HCT116 (cell line): ENCODE results near the gene ZBTB21. TPM values are rescaled to one million over a fixed set of nuclear protein-coding genes. Genes with fewer than 3 reads are reported as not detected.

ENCODE experiments used
- ATAC-seq: fragments of 200-7000 bp; cut with Tn5 transposase; 2 replicates; pipeline ENCODE4 v1.9.1; 2020; ENCODE audit warnings: mild to moderate bottlenecking, moderate library complexity
- BruUV-seq: library from RNA; stranded (reverse); fragments of 400-500 nt; replicated peaks from 2 replicates; lab custom pipeline; 2021; lab: Mats Ljungman, UMichigan
- CTCF ChIA-PET: fragments of 300-600 bp; sonication (Branson Sonifier 250); formaldehyde crosslinking; loops from one replicate; lab custom pipeline; 2021; ENCODE audit warnings: antibody characterized with exemption; lab: Charles Lee
- POLR2A ChIA-PET: fragments of 300-600, 350-600 bp; sonication (Branson Sonifier 250); formaldehyde crosslinking; loops from one replicate; lab custom pipeline; 2021; ENCODE audit warnings: antibody characterized with exemption; lab: Charles Lee
- RAD21 ChIA-PET, 2 experiments: fragments of 300-600 bp; sonication (Branson Sonifier 250); formaldehyde crosslinking; loops; one replicate each; lab custom pipeline; 2023; ENCODE audit warnings: low total read pairs in 2 of 2; ENCODE audit not compliant: uncharacterized antibody in 2 of 2, unreplicated experiment in 2 of 2, low non-redundant PET in 1 of 2; lab: Charles Lee
- DNase-seq: peaks from one replicate; pipeline ENCODE4 v3.0.0-alpha.2; 2010; ENCODE audit warnings: low read depth, low spot score
- H2AFZ ChIP-seq: fragments of 200-600 bp; shearing (Covaris generic), sonication (generic); 2 replicates; pipeline ENCODE4 v1.6.1; 2017; ENCODE audit warnings: low read depth, mixed run types, mixed read lengths, antibody characterized with exemption, low read length; ENCODE audit not compliant: poor library complexity, severe bottlenecking
- H3K27ac ChIP-seq: 2 replicates; pipeline ENCODE4 v1.5.1; 2012; ENCODE audit warnings: low read depth, low read length
- H3K27me3 ChIP-seq: fragments of 200-600 bp; sonication (generic); 2 replicates; pipeline ENCODE4 v1.6.1; 2016; ENCODE audit warnings: mixed run types, low read length, mixed read lengths; ENCODE audit not compliant: insufficient read depth
- H3K36me3 ChIP-seq, 2 experiments: fragments of 200-500 bp in 1 of 2; fragments of 200-600 bp in 1 of 2; sonication (Bioruptor generic) in 1 of 2; sonication (generic) in 1 of 2; 2 replicates each; pipeline versions ENCODE4 v1.5.1 to v1.6.1; 2014 to 2016; ENCODE audit warnings: low read length in 2 of 2, inconsistent platforms in 1 of 2, mixed read lengths in 1 of 2, mixed run types in 1 of 2; ENCODE audit not compliant: insufficient read depth in 2 of 2, control insufficient read depth in 1 of 2
- H3K4me1 ChIP-seq, 2 experiments: fragments of 200-600 bp in 1 of 2; sonication (generic) in 1 of 2; 2 replicates each; pipeline versions ENCODE4 v1.5.1 to v1.6.1; 2012 to 2017; ENCODE audit warnings: low read length in 2 of 2, inconsistent platforms in 1 of 2, mild to moderate bottlenecking in 1 of 2, mixed read lengths in 1 of 2, mixed run types in 1 of 2, moderate library complexity in 1 of 2; ENCODE audit not compliant: insufficient read depth in 2 of 2, control insufficient read depth in 1 of 2
- H3K4me2 ChIP-seq: fragments of 200-600 bp; sonication (generic); 2 replicates; pipeline ENCODE4 v1.6.1; 2017; ENCODE audit warnings: mixed run types, low read length, mixed read lengths
- H3K4me3 ChIP-seq, 2 experiments: fragments of 200-600 bp in 1 of 2; sonication (generic) in 1 of 2; replicated peaks in 1 of 2; 2 replicates each; pipeline ENCODE4 v1.5.1; 2011 to 2016; ENCODE audit warnings: low read length in 2 of 2, control low read depth in 1 of 2, low read depth in 1 of 2, mild to moderate bottlenecking in 1 of 2, mixed read lengths in 1 of 2, mixed run types in 1 of 2
- H3K79me2 ChIP-seq: fragments of 200-600 bp; sonication (generic); 2 replicates; pipeline ENCODE4 v1.6.1; 2017; ENCODE audit warnings: mild to moderate bottlenecking, mixed run types, low read length, moderate library complexity, mixed read lengths; ENCODE audit not compliant: insufficient read depth
- H3K9ac ChIP-seq: fragments of 200-600 bp; sonication (generic); 2 replicates; pipeline ENCODE4 v1.6.1; 2016; ENCODE audit warnings: low read length, mixed read lengths
- H3K9me2 ChIP-seq: fragments of 200-600 bp; sonication (generic), shearing (Covaris generic); 2 replicates; pipeline ENCODE4 v1.6.1; 2017; ENCODE audit warnings: mixed run types, mild to moderate bottlenecking, moderate library complexity; ENCODE audit not compliant: insufficient read depth
- H3K9me3 ChIP-seq, 2 experiments: fragments of 200-500 bp in 1 of 2; fragments of 200-600 bp in 1 of 2; sonication (Bioruptor generic) in 1 of 2; sonication (generic) in 1 of 2; 2 replicates each; pipeline ENCODE4 v1.6.1; 2014 to 2017; ENCODE audit warnings: low read length in 2 of 2, mixed read lengths in 2 of 2, inconsistent platforms in 1 of 2, low read depth in 1 of 2, mild to moderate bottlenecking in 1 of 2, mixed run types in 1 of 2, moderate library complexity in 1 of 2; ENCODE audit not compliant: control insufficient read depth in 1 of 2, insufficient read depth in 1 of 2
- H4K20me1 ChIP-seq: fragments of 200-600 bp; sonication (generic), shearing (Covaris generic); 2 replicates; pipeline ENCODE4 v1.6.1; 2017; ENCODE audit warnings: mixed run types, mild to moderate bottlenecking, moderate library complexity; ENCODE audit not compliant: insufficient read depth
- CEBPB ChIP-seq: IDR thresholded peaks from 2 replicates; pipeline ENCODE4 v1.6.1; 2012; ENCODE audit warnings: low read depth
- EGR1 ChIP-seq: IDR thresholded peaks from 2 replicates; pipeline ENCODE4 v1.6.1; 2012; ENCODE audit warnings: low read depth
- FOSL1 ChIP-seq: IDR thresholded peaks from 2 replicates; pipeline ENCODE4 v1.6.1; 2012; ENCODE audit warnings: low read depth
- POLR2AphosphoS5 ChIP-seq: IDR thresholded peaks from 2 replicates; pipeline ENCODE4 v1.6.1; 2011; ENCODE audit warnings: mild to moderate bottlenecking, low read depth, low read length, moderate library complexity
- RAD21 ChIP-seq: IDR thresholded peaks from 2 replicates; pipeline ENCODE4 v1.6.1; 2012; ENCODE audit warnings: low read depth, mild to moderate bottlenecking
- SIN3A ChIP-seq: IDR thresholded peaks from 2 replicates; pipeline ENCODE4 v1.6.1; 2012; ENCODE audit warnings: low read depth
- YY1 ChIP-seq: IDR thresholded peaks from 2 replicates; pipeline ENCODE4 v1.6.1; 2011; ENCODE audit warnings: low read length, low read depth, moderate library complexity, mild to moderate bottlenecking; ENCODE audit not compliant: insufficient replicate concordance; ENCODE audit errors: extremely low read depth
- intact Hi-C: fragments of 100-400 bp; cut with micrococcal nuclease; formaldehyde crosslinking; loops from 2 replicates; pipeline ENCODE4 v1.10.0; 2022
- total RNA-seq: library from RNA; stranded (reverse); gene quantifications from one replicate; pipeline ENCODE4 v1.2.1, GENCODE V29; 2021; ENCODE audit not compliant: unreplicated experiment

The ZBTB21 gene
- total RNA-seq, 1 experiment from 2014 or later: 28.7 TPM

- ChIA-PET CTCF (no interaction called here), RAD21 (no interaction called here), POLR2A (no interaction called here)
- Histone ChIP-seq H3K27ac (no peak overlapping the region), H3K36me3 (peaks cover 0 to 16% of the 10 kb centered on the region in 2 experiments; a peak in 3 of 4 replicates), H3K9me2 (no peaks in the 10 kb centered on the region), H3K9me3 (no peaks in the 10 kb centered on the region), H3K9ac (no peak overlapping the region), H3K4me1 (peaks cover 9 to 11% of the 10 kb centered on the region in 2 experiments), H3K4me3 (no peak overlapping the region), H3K27me3 (no peaks in the 10 kb centered on the region), H4K20me1 (no peaks in the 10 kb centered on the region; the same call in 1 of the 2 replicates), H3K79me2 (peaks cover 69% of the 10 kb centered on the region), H2AFZ (no peak overlapping the region), H3K4me2 (no peak overlapping the region)
- TF ChIP-seq POLR2AphosphoS5 (no peak), FOSL1 (no peak), YY1 (no peak), EGR1 (no peak), CEBPB (no peak), RAD21 (no peak)
- DNase-seq (no peak), ATAC-seq (no peak)
- intact Hi-C loops: loop anchor here (5.0 kb wide), 1 partner anchor 110 kb away; no protein-coding TSS in a partner anchor
- BruUV-seq: no TSS peak
These were observed 2.7 kb downstream of the ZBTB21 start for GRCh38 chr21:42007356-42007940.

DNA sequence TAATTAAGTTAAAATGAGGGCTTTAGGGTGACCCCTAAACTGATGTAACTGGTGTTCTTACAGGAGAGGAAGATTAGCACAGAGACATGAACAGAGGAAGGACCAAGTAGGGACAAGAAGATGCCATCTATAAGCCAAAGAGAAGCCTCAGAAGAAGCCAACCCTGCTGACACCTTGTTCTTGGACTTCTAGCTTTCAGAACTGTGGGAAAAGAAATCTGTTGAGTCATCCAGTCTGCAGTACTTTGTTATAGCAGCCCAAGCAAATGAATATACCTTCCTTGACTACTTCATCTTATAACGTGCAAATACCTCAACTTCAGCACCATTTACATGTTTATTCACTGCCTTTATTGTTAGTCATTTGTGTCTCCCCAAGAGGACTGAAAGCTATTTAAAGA lies 3.4 kb downstream of the ZBTB21 start:
- H2AFZ ChIP-seq: no peak overlapping the region
- H3K9me2 ChIP-seq: no peaks in the 10 kb centered on the region
- H3K4me1 ChIP-seq: peaks cover 9 to 11% of the 10 kb centered on the region in 2 experiments
- no peak for DNase-seq
- H3K27ac ChIP-seq: no peak overlapping the region
- no peaks in the 10 kb centered on the region; the same call in 1 of the 2 replicates for H4K20me1 ChIP-seq
- peaks cover 73% of the 10 kb centered on the region for H3K79me2 ChIP-seq
- no peaks in the 10 kb centered on the region for H3K27me3 ChIP-seq
- POLR2A ChIA-PET: no interaction called here
- no peak overlapping the region for H3K4me3 ChIP-seq
- CTCF ChIA-PET: interaction anchor here (1.6 kb wide), 1 partner anchor 111 kb away, joined by 6 read pairs; no protein-coding TSS in a partner anchor
- no peaks in the 10 kb centered on the region for H3K9me3 ChIP-seq
- no TSS peak for BruUV-seq
- H3K4me2 ChIP-seq: no peak overlapping the region
- intact Hi-C loops: loop anchor here (5.0 kb wide), 1 partner anchor 111 kb away; no protein-coding TSS in a partner anchor
- peaks cover 3 to 16% of the 10 kb centered on the region in 2 experiments; a peak in 3 of 4 replicates for H3K36me3 ChIP-seq
- H3K9ac ChIP-seq: no peak overlapping the region
- no peak for ATAC-seq
- RAD21 ChIA-PET: no interaction called here
- TF ChIP-seq CEBPB (no peak), RAD21 (no peak), SIN3A (no peak)
